ENCODE data around the gene ELP4. TPM values are rescaled to one million over a fixed set of nuclear protein-coding genes. Genes with fewer than 3 reads are reported as not detected.

ELP4 gene
- total RNA-seq, 4 donors from 2014 or later = 28.5 to 37.6 (median 32.3) TPM

GRCh38 chr11:31768749-31769640 is 259.4 kb downstream of the ELP4 start:
- no peaks in the 10 kb centered on the region for H3K9me3 ChIP-seq
- TF ChIP-seq POLR2A (IDR thresholded peaks at IDR 0.05) = no peak
- no peak for TF ChIP-seq POLR2AphosphoS5 (IDR thresholded peaks at IDR 0.05)
- no peak for TF ChIP-seq CTCF (IDR thresholded peaks at IDR 0.05)
- TF ChIP-seq EP300 (IDR thresholded peaks at IDR 0.05) = no peak
- H3K36me3 ChIP-seq = no peaks in the 10 kb centered on the region
- no peak overlapping the region for H3K4me3 ChIP-seq
- no peak overlapping the region for H3K27ac ChIP-seq
- no peak for DNase-seq (ENCODE audit: low spot score in 2 of 2)
- H3K27me3 ChIP-seq = no peaks in the 10 kb centered on the region
- 85% methylated on average over 9 of the region's 9 CpGs for WGBS
- H3K4me1 ChIP-seq = no peaks in the 10 kb centered on the region

- TF ChIP-seq CTCF (IDR thresholded peaks at IDR 0.05) (no peak), POLR2AphosphoS5 (IDR thresholded peaks at IDR 0.05) (no peak), POLR2A (IDR thresholded peaks at IDR 0.05) (no peak), EP300 (IDR thresholded peaks at IDR 0.05) (no peak)
- Histone ChIP-seq H3K4me3 (no peak overlapping the region), H3K9me3 (no peaks in the 10 kb centered on the region), H3K27me3 (no peaks in the 10 kb centered on the region), H3K4me1 (no peaks in the 10 kb centered on the region), H3K36me3 (no peaks in the 10 kb centered on the region), H3K27ac (no peak overlapping the region)
- DNase-seq (ENCODE audit: low spot score in 2 of 2) = no peak
- WGBS = 98% methylated on average over 3 of the region's 3 CpGs
These were observed 260.6 kb downstream of the ELP4 start for GRCh38 chr11:31770011-31770700.

GRCh38 chr11:31772412-31772811 is 262.8 kb downstream of the ELP4 start:
- TF ChIP-seq CTCF (IDR thresholded peaks at IDR 0.05) (no peak), POLR2A (IDR thresholded peaks at IDR 0.05) (no peak), POLR2AphosphoS5 (IDR thresholded peaks at IDR 0.05) (no peak), EP300 (IDR thresholded peaks at IDR 0.05) (no peak)

GRCh38 chr11:31779374-31779791 is 269.8 kb downstream of the ELP4 start:
- Histone ChIP-seq H3K36me3 (no peaks in the 10 kb centered on the region), H3K9me3 (no peaks in the 10 kb centered on the region), H3K27ac (no peak overlapping the region), H3K4me3 (no peak overlapping the region), H3K27me3 (no peaks in the 10 kb centered on the region), H3K4me1 (no peaks in the 10 kb centered on the region)
- 71% methylated on average over 6 of the region's 6 CpGs for WGBS
- no peak for DNase-seq (ENCODE audit: low spot score in 2 of 2)
- TF ChIP-seq POLR2AphosphoS5 (IDR thresholded peaks at IDR 0.05) = no peak
- no peak for TF ChIP-seq EP300 (IDR thresholded peaks at IDR 0.05)
- TF ChIP-seq CTCF (IDR thresholded peaks at IDR 0.05) = no peak
- no peak for TF ChIP-seq POLR2A (IDR thresholded peaks at IDR 0.05)

More at GRCh38 chr11:31772412-31772811, 262.8 kb downstream of the ELP4 start:
- no peaks in the 10 kb centered on the region for H3K4me1 ChIP-seq
- DNase-seq (ENCODE audit: low spot score in 2 of 2) = no peak
- no peaks in the 10 kb centered on the region for H3K9me3 ChIP-seq
- no peak overlapping the region for H3K27ac ChIP-seq
- no peak overlapping the region for H3K4me3 ChIP-seq
- no peaks in the 10 kb centered on the region for H3K27me3 ChIP-seq
- WGBS = 90% methylated on average over 2 of the region's 2 CpGs
- no peaks in the 10 kb centered on the region for H3K36me3 ChIP-seq

- Histone ChIP-seq H3K36me3 (no peaks in the 10 kb centered on the region), H3K27ac (no peak overlapping the region), H3K27me3 (no peaks in the 10 kb centered on the region), H3K9me3 (no peaks in the 10 kb centered on the region), H3K4me3 (no peak overlapping the region), H3K4me1 (no peaks in the 10 kb centered on the region)
- DNase-seq (ENCODE audit: low spot score in 2 of 2) = no peak
- 98% methylated on average over 4 of the region's 4 CpGs for WGBS
- TF ChIP-seq CTCF (IDR thresholded peaks at IDR 0.05) (no peak), EP300 (IDR thresholded peaks at IDR 0.05) (no peak), POLR2AphosphoS5 (IDR thresholded peaks at IDR 0.05) (no peak), POLR2A (IDR thresholded peaks at IDR 0.05) (no peak)
These were observed 270.5 kb downstream of the ELP4 start for GRCh38 chr11:31780078-31780477.
